Fibroblast of villous mesenchyme (primary cell): ENCODE results near the gene WNT7B. TPM values are rescaled to one million over a fixed set of nuclear protein-coding genes. Genes with fewer than 3 reads are reported as not detected.

Source experiments
- DNase-seq: peaks from one replicate; pipeline ENCODE4 v3.0.0-alpha.2; 2010; ENCODE audit warnings: low read depth
- H3K4me3 ChIP-seq: 2 replicates; pipeline ENCODE4 v1.5.1; 2011; ENCODE audit warnings: low read depth, mild to moderate bottlenecking, low read length
- total RNA-seq: library from RNA; depleted of rRNA; stranded (reverse); fragments of >200 nt; gene quantifications from 2 replicates; pipeline ENCODE4 v1.2.3, GENCODE V29; 2012
- TF ChIP-seq, protein P1 (sequence below): IDR thresholded peaks from 2 replicates; pipeline ENCODE4 v1.5.1; 2012; ENCODE audit warnings: low read depth, mild to moderate bottlenecking, low read length; ENCODE audit not compliant: insufficient read depth

Gene WNT7B
- total RNA-seq, 1 donor: under 0.01 TPM

- no peak overlapping the region for H3K4me3 ChIP-seq
- no peak for DNase-seq
- TF ChIP-seq, protein P1, sequence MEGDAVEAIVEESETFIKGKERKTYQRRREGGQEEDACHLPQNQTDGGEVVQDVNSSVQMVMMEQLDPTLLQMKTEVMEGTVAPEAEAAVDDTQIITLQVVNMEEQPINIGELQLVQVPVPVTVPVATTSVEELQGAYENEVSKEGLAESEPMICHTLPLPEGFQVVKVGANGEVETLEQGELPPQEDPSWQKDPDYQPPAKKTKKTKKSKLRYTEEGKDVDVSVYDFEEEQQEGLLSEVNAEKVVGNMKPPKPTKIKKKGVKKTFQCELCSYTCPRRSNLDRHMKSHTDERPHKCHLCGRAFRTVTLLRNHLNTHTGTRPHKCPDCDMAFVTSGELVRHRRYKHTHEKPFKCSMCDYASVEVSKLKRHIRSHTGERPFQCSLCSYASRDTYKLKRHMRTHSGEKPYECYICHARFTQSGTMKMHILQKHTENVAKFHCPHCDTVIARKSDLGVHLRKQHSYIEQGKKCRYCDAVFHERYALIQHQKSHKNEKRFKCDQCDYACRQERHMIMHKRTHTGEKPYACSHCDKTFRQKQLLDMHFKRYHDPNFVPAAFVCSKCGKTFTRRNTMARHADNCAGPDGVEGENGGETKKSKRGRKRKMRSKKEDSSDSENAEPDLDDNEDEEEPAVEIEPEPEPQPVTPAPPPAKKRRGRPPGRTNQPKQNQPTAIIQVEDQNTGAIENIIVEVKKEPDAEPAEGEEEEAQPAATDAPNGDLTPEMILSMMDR: no peak
Observed at GRCh38 chr22:45984316-45984916, 7.5 kb upstream of the WNT7B start.

DNA sequence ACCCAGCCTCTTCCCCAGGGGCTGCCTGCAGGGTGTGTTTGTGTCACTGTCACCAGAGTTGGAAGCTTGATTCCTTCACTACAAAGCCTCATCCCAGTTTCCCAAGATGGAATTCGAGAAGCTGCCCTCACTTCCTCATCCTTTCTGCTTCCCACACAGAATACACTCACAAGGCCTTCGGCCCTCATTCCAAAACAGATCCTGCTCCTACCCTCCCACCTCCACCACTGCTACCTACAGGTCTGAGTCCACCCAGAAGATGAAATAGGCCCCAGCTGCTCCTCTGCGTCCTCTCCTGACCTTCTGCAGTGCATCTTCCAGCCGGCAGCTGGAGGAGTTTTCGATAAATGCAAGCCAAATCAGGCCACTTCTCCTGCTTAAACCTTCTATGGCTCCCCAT, 6.8 kb upstream of the WNT7B start:
- TF ChIP-seq, protein P1: no peak

DNA sequence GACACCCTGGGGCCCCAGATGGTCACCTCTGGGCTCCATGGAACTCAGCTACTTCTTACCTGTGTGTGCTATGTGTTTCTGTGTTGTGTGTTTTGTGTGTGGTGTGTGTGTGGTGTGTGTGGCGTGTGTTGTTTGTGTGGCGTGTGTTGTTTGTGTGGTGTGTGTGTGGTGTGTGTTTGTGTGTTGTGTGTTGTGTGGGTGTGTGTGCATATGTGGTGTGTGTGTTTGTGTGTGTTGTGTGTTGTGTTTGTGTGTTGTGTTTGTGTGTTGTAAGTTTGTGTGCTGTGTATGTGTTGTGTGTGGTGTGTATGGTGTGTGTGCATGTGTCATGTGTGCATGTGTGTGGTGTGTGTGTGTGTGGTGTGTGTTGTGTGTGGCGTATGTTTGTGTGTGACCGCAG, 3.8 kb upstream of the WNT7B start:
- DNase-seq: no peak
- TF ChIP-seq, protein P1: no peak
- no peak overlapping the region for H3K4me3 ChIP-seq

More for the DNA sequence above, 6.8 kb upstream of the WNT7B start:
- no peak for DNase-seq
- H3K4me3 ChIP-seq: no peak overlapping the region

DNA sequence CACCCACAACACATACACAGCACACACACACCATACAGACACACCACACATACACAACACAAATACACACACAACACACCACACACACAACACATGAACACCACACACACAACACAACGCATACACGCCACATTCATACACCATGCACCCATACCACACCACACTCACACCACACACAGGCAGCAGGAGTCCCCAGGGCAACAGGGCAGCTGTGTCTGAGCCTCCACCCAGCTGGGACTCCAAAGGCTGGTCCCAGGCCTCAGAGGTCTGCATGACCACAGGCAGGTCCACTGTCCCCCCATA, 3.3 kb upstream of the WNT7B start:
- DNase-seq: no peak
- no peak overlapping the region for H3K4me3 ChIP-seq
- TF ChIP-seq, protein P1: no peak

GRCh38 chr22:45978275-45978713, 1.3 kb upstream of the WNT7B start:
- TF ChIP-seq, protein P1: no peak
- H3K4me3 ChIP-seq: no peak overlapping the region
- no peak for DNase-seq

DNA sequence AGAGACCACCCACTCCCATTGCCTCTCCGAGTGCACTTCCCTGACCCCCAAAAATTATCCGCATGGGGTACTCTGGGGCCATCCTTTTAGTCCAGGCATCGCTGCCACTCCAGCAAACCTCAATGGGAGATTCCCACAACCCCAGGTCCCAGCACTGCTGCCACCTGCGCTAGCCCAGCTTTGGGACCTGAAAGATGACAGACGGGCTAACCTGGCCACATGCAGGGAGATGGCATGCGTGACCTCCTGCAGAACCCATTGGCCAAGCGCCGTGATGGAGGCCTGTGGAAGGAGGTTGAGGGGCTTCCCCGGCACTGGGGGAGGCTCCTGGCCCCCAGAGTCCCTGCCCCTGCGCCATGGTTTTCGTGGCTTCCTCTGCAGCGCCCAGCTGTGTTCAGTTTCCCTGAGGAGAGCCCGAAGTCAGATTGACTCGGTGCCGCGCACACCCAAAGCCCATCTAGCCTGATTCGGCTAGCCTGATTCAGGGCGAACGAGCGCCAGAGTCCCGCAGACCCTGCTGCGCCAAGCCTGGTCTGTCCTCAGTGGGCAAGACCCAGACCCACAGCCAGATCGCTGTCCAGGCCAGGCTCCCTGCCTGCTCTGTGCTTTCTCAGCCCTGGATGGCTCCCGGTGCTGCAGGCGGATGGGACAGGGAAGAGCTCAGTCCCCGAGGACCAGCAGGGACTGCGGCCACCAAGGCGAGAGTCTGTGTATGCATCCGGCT, 751 bp upstream of the WNT7B start:
- no peak overlapping the region for H3K4me3 ChIP-seq
- no peak for DNase-seq
- TF ChIP-seq, protein P1: no peak
